HCT116 (cell line): ENCODE data around the gene MBD5. TPM values are rescaled to one million over a fixed set of nuclear protein-coding genes. Genes with fewer than 3 reads are reported as not detected.

ENCODE experiments used
- ATAC-seq: fragments of 200-7000 bp; cut with Tn5 transposase; 2 replicates; pipeline ENCODE4 v1.9.1; 2020; ENCODE audit warnings: mild to moderate bottlenecking, moderate library complexity
- BruUV-seq: library from RNA; stranded (reverse); fragments of 400-500 nt; replicated peaks from 2 replicates; lab custom pipeline; 2021; lab: Mats Ljungman, UMichigan
- CTCF ChIA-PET: fragments of 300-600 bp; sonication (Branson Sonifier 250); formaldehyde crosslinking; loops from one replicate; lab custom pipeline; 2021; ENCODE audit warnings: antibody characterized with exemption; lab: Charles Lee
- POLR2A ChIA-PET: fragments of 300-600, 350-600 bp; sonication (Branson Sonifier 250); formaldehyde crosslinking; loops from one replicate; lab custom pipeline; 2021; ENCODE audit warnings: antibody characterized with exemption; lab: Charles Lee
- RAD21 ChIA-PET, 2 experiments: fragments of 300-600 bp; sonication (Branson Sonifier 250); formaldehyde crosslinking; loops; one replicate each; lab custom pipeline; 2023; ENCODE audit warnings: low total read pairs in 2 of 2; ENCODE audit not compliant: uncharacterized antibody in 2 of 2, unreplicated experiment in 2 of 2, low non-redundant PET in 1 of 2; lab: Charles Lee
- DNase-seq: peaks from one replicate; pipeline ENCODE4 v3.0.0-alpha.2; 2010; ENCODE audit warnings: low read depth, low spot score
- H2AFZ ChIP-seq: fragments of 200-600 bp; shearing (Covaris generic), sonication (generic); 2 replicates; pipeline ENCODE4 v1.6.1; 2017; ENCODE audit warnings: low read depth, mixed run types, mixed read lengths, antibody characterized with exemption, low read length; ENCODE audit not compliant: poor library complexity, severe bottlenecking
- H3K27ac ChIP-seq: 2 replicates; pipeline ENCODE4 v1.5.1; 2012; ENCODE audit warnings: low read depth, low read length
- H3K27me3 ChIP-seq: fragments of 200-600 bp; sonication (generic); 2 replicates; pipeline ENCODE4 v1.6.1; 2016; ENCODE audit warnings: mixed run types, low read length, mixed read lengths; ENCODE audit not compliant: insufficient read depth
- H3K36me3 ChIP-seq, 2 experiments: fragments of 200-500 bp in 1 of 2; fragments of 200-600 bp in 1 of 2; sonication (Bioruptor generic) in 1 of 2; sonication (generic) in 1 of 2; 2 replicates each; pipeline versions ENCODE4 v1.5.1 to v1.6.1; 2014 to 2016; ENCODE audit warnings: low read length in 2 of 2, inconsistent platforms in 1 of 2, mixed read lengths in 1 of 2, mixed run types in 1 of 2; ENCODE audit not compliant: insufficient read depth in 2 of 2, control insufficient read depth in 1 of 2
- H3K4me1 ChIP-seq, 2 experiments: fragments of 200-600 bp in 1 of 2; sonication (generic) in 1 of 2; 2 replicates each; pipeline versions ENCODE4 v1.5.1 to v1.6.1; 2012 to 2017; ENCODE audit warnings: low read length in 2 of 2, inconsistent platforms in 1 of 2, mild to moderate bottlenecking in 1 of 2, mixed read lengths in 1 of 2, mixed run types in 1 of 2, moderate library complexity in 1 of 2; ENCODE audit not compliant: insufficient read depth in 2 of 2, control insufficient read depth in 1 of 2
- H3K4me2 ChIP-seq: fragments of 200-600 bp; sonication (generic); 2 replicates; pipeline ENCODE4 v1.6.1; 2017; ENCODE audit warnings: mixed run types, low read length, mixed read lengths
- H3K4me3 ChIP-seq, 2 experiments: fragments of 200-600 bp in 1 of 2; sonication (generic) in 1 of 2; replicated peaks in 1 of 2; 2 replicates each; pipeline ENCODE4 v1.5.1; 2011 to 2016; ENCODE audit warnings: low read length in 2 of 2, control low read depth in 1 of 2, low read depth in 1 of 2, mild to moderate bottlenecking in 1 of 2, mixed read lengths in 1 of 2, mixed run types in 1 of 2
- H3K79me2 ChIP-seq: fragments of 200-600 bp; sonication (generic); 2 replicates; pipeline ENCODE4 v1.6.1; 2017; ENCODE audit warnings: mild to moderate bottlenecking, mixed run types, low read length, moderate library complexity, mixed read lengths; ENCODE audit not compliant: insufficient read depth
- H3K9ac ChIP-seq: fragments of 200-600 bp; sonication (generic); 2 replicates; pipeline ENCODE4 v1.6.1; 2016; ENCODE audit warnings: low read length, mixed read lengths
- H3K9me2 ChIP-seq: fragments of 200-600 bp; sonication (generic), shearing (Covaris generic); 2 replicates; pipeline ENCODE4 v1.6.1; 2017; ENCODE audit warnings: mixed run types, mild to moderate bottlenecking, moderate library complexity; ENCODE audit not compliant: insufficient read depth
- H3K9me3 ChIP-seq, 2 experiments: fragments of 200-500 bp in 1 of 2; fragments of 200-600 bp in 1 of 2; sonication (Bioruptor generic) in 1 of 2; sonication (generic) in 1 of 2; 2 replicates each; pipeline ENCODE4 v1.6.1; 2014 to 2017; ENCODE audit warnings: low read length in 2 of 2, mixed read lengths in 2 of 2, inconsistent platforms in 1 of 2, low read depth in 1 of 2, mild to moderate bottlenecking in 1 of 2, mixed run types in 1 of 2, moderate library complexity in 1 of 2; ENCODE audit not compliant: control insufficient read depth in 1 of 2, insufficient read depth in 1 of 2
- H4K20me1 ChIP-seq: fragments of 200-600 bp; sonication (generic), shearing (Covaris generic); 2 replicates; pipeline ENCODE4 v1.6.1; 2017; ENCODE audit warnings: mixed run types, mild to moderate bottlenecking, moderate library complexity; ENCODE audit not compliant: insufficient read depth
- CEBPB ChIP-seq: IDR thresholded peaks from 2 replicates; pipeline ENCODE4 v1.6.1; 2012; ENCODE audit warnings: low read depth
- ELF1 ChIP-seq: IDR thresholded peaks from 2 replicates; pipeline ENCODE4 v1.6.1; 2012; ENCODE audit warnings: low read depth, borderline replicate concordance
- FOSL1 ChIP-seq: IDR thresholded peaks from 2 replicates; pipeline ENCODE4 v1.6.1; 2012; ENCODE audit warnings: low read depth
- POLR2A ChIP-seq: IDR thresholded peaks from 2 replicates; pipeline ENCODE4 v1.7.0; 2011; ENCODE audit warnings: borderline replicate concordance; ENCODE audit not compliant: insufficient read depth, insufficient read length; ENCODE audit errors: extremely low read depth
- RAD21 ChIP-seq: IDR thresholded peaks from 2 replicates; pipeline ENCODE4 v1.6.1; 2012; ENCODE audit warnings: low read depth, mild to moderate bottlenecking
- SIN3A ChIP-seq: IDR thresholded peaks from 2 replicates; pipeline ENCODE4 v1.6.1; 2012; ENCODE audit warnings: low read depth
- SRF ChIP-seq: IDR thresholded peaks from 2 replicates; pipeline ENCODE4 v1.6.1; 2012; ENCODE audit warnings: low read depth
- ZNF274 ChIP-seq: fragments of 200-500 bp; sonication (Bioruptor generic); IDR thresholded peaks from 2 replicates; pipeline ENCODE4 v1.6.1; 2014; ENCODE audit warnings: mild to moderate bottlenecking, low read depth, low read length, inconsistent platforms
- intact Hi-C: fragments of 100-400 bp; cut with micrococcal nuclease; formaldehyde crosslinking; loops from 2 replicates; pipeline ENCODE4 v1.10.0; 2022
- total RNA-seq: library from RNA; stranded (reverse); gene quantifications from one replicate; pipeline ENCODE4 v1.2.1, GENCODE V29; 2021; ENCODE audit not compliant: unreplicated experiment
- TF ChIP-seq, protein P1 (sequence below): IDR thresholded peaks from 2 replicates; pipeline ENCODE4 v1.6.1; 2012
- TF ChIP-seq, protein P2 (sequence below): IDR thresholded peaks from 2 replicates; pipeline ENCODE4 v1.6.1; 2011; ENCODE audit warnings: mild to moderate bottlenecking, low read length, moderate library complexity; ENCODE audit not compliant: insufficient replicate concordance; ENCODE audit errors: extremely low read depth

MBD5 gene
- total RNA-seq, 1 experiment from 2014 or later = 20.5 TPM

DNA sequence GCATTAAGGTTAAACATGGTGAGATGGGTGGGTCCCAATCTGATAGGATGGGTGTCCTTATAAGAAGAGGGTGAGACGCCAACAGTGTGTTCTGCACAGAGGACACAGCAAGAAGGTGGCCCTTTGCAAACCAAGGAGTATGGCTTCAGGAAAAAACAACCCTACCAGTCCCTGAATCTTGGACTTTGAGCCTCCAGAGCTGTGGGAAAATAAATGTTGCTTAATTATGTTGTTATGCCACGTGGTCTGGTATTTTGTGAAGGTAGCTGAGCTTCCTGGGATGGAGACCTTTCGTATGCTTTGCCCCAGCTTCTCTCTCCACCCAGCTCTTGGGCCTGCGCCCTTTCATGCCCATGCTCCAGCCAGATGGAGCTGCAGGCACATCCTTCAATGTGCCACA, 509.5 kb downstream of the MBD5 start:
- Histone ChIP-seq H3K27ac (no peak overlapping the region), H2AFZ (no peak overlapping the region), H3K27me3 (no peaks in the 10 kb centered on the region), H3K4me2 (no peak overlapping the region), H3K9ac (no peak overlapping the region), H3K9me2 (no peaks in the 10 kb centered on the region), H3K9me3 (no peaks in the 10 kb centered on the region), H4K20me1 (no peaks in the 10 kb centered on the region), H3K4me3 (no peak overlapping the region), H3K4me1 (no peaks in the 10 kb centered on the region), H3K36me3 (no peaks in the 10 kb centered on the region), H3K79me2 (no peaks in the 10 kb centered on the region)
- POLR2A ChIA-PET = no interaction called here
- no TSS peak for BruUV-seq
- TF ChIP-seq RAD21 (0 out of 2 replicates have a peak, but pooled peaks have one; percentile 4), POLR2A (no peak)
- CTCF ChIA-PET = no interaction called here
- intact Hi-C loops = no loop called here
- DNase-seq = no peak
- RAD21 ChIA-PET = no interaction called here
- no peak for ATAC-seq

DNA sequence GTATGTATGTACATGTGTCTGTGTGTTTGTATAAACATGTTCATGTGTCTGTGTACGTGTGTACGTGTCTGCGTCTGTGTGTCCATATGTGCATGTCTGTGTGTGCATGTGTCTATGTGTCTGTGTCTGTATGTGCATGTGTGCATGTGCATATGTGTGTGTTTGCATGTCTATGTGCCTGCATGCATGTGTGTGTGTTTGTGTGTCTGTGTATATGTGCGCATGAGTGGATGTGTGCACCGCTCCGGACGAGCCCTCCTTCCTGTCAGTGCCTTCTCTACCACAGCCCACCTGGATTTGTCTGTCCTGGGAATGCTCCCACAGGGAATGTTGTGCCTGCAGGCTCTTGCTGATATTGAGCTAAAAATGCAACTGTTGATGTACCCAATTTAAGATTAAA, 510.3 kb downstream of the MBD5 start:
- H3K9ac ChIP-seq = no peak overlapping the region
- POLR2A ChIA-PET = no interaction called here
- intact Hi-C loops = no loop called here
- ATAC-seq (no peak), DNase-seq (no peak)
- H3K9me3 ChIP-seq = no peaks in the 10 kb centered on the region
- RAD21 ChIA-PET = no interaction called here
- no peak overlapping the region for H2AFZ ChIP-seq
- H3K9me2 ChIP-seq = no peaks in the 10 kb centered on the region
- H4K20me1 ChIP-seq = no peaks in the 10 kb centered on the region
- no peak overlapping the region for H3K4me3 ChIP-seq
- CTCF ChIA-PET = no interaction called here
- BruUV-seq = no TSS peak
- TF ChIP-seq SRF (no peak), RAD21 (no peak), CEBPB (no peak), FOSL1 (no peak), ZNF274 (no peak), ELF1 (no peak), SIN3A (no peak)
- TF ChIP-seq, protein P1, sequence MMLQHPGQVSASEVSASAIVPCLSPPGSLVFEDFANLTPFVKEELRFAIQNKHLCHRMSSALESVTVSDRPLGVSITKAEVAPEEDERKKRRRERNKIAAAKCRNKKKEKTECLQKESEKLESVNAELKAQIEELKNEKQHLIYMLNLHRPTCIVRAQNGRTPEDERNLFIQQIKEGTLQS = no peak
- TF ChIP-seq, protein P2, sequence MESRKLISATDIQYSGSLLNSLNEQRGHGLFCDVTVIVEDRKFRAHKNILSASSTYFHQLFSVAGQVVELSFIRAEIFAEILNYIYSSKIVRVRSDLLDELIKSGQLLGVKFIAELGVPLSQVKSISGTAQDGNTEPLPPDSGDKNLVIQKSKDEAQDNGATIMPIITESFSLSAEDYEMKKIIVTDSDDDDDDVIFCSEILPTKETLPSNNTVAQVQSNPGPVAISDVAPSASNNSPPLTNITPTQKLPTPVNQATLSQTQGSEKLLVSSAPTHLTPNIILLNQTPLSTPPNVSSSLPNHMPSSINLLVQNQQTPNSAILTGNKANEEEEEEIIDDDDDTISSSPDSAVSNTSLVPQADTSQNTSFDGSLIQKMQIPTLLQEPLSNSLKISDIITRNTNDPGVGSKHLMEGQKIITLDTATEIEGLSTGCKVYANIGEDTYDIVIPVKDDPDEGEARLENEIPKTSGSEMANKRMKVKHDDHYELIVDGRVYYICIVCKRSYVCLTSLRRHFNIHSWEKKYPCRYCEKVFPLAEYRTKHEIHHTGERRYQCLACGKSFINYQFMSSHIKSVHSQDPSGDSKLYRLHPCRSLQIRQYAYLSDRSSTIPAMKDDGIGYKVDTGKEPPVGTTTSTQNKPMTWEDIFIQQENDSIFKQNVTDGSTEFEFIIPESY = no peak
- H3K4me1 ChIP-seq = no peaks in the 10 kb centered on the region
- no peaks in the 10 kb centered on the region for H3K36me3 ChIP-seq
- H3K27me3 ChIP-seq = no peaks in the 10 kb centered on the region
- H3K27ac ChIP-seq = no peak overlapping the region
- no peaks in the 10 kb centered on the region for H3K79me2 ChIP-seq
- H3K4me2 ChIP-seq = no peak overlapping the region
